ENCODE results near the gene FES.
"Not testable (repeated sequence)": the region's sequence is repeated elsewhere in the genome, so short reads cannot be mapped to it uniquely, and the experiment has no call there.

FES gene

GRCh38 chr15:90883976-90884718, at the start of gene FES:
Gene FES (plus strand): TSS chr15:90884504. CDS start chr15:90885046, 542 bp downstream.
- no peak for DNase-seq

GRCh38 chr15:90834626-90835025, 49.7 kb upstream of the FES start:
- DNase-seq: no peak

GRCh38 chr15:90836296-90836871, 47.9 kb upstream of the FES start:
- peak; percentile 74 for DNase-seq

GRCh38 chr15:90837094-90837493, 47.2 kb upstream of the FES start:
- DNase-seq: no peak

GRCh38 chr15:90838139-90838538, 46.2 kb upstream of the FES start:
- no peak for DNase-seq

GRCh38 chr15:90838544-90838943, 45.8 kb upstream of the FES start:
- no peak for DNase-seq

- no peak for DNase-seq
Measured at GRCh38 chr15:90839187-90840071, 44.9 kb upstream of the FES start.

GRCh38 chr15:90840157-90840855, 44.0 kb upstream of the FES start:
- no peak for DNase-seq

- no peak for DNase-seq
Measured at GRCh38 chr15:90840954-90841353, 43.4 kb upstream of the FES start.

GRCh38 chr15:90844696-90845095, 39.6 kb upstream of the FES start:
- DNase-seq: no peak

- peak; percentile 88 for DNase-seq
Measured at GRCh38 chr15:90845201-90845949, 38.9 kb upstream of the FES start.

GRCh38 chr15:90849424-90849823, 34.9 kb upstream of the FES start:
- DNase-seq: not testable (repeated sequence)

GRCh38 chr15:90851114-90851513, 33.2 kb upstream of the FES start:
- no peak for DNase-seq

- no peak for DNase-seq
Measured at GRCh38 chr15:90851940-90852339, 32.4 kb upstream of the FES start.

GRCh38 chr15:90855139-90855538, 29.2 kb upstream of the FES start:
- DNase-seq: no peak

- DNase-seq: no peak
Measured at GRCh38 chr15:90857337-90857736, 27.0 kb upstream of the FES start.

- no peak for DNase-seq
Measured at GRCh38 chr15:90857883-90858443, 26.3 kb upstream of the FES start.

- DNase-seq: peak; percentile 23
Measured at GRCh38 chr15:90859234-90860131, 24.8 kb upstream of the FES start.

GRCh38 chr15:90860450-90860849, 23.9 kb upstream of the FES start:
- no peak for DNase-seq

- DNase-seq: no peak
Measured at GRCh38 chr15:90860942-90861675, 23.2 kb upstream of the FES start.
